Activated CD4-positive, alpha-beta T cell treated with anti-CD3 and anti-CD28 coated beads for 24 hours (primary cell): Measurements from ENCODE around the gene TMEM272.

ENCODE experiments used
- DNase-seq, 2 donors: peaks; one replicate each; pipeline ENCODE4 v3.0.0-alpha.2; 2020; ENCODE audit warnings: low read depth in 2 of 2

Gene TMEM272

DNA sequence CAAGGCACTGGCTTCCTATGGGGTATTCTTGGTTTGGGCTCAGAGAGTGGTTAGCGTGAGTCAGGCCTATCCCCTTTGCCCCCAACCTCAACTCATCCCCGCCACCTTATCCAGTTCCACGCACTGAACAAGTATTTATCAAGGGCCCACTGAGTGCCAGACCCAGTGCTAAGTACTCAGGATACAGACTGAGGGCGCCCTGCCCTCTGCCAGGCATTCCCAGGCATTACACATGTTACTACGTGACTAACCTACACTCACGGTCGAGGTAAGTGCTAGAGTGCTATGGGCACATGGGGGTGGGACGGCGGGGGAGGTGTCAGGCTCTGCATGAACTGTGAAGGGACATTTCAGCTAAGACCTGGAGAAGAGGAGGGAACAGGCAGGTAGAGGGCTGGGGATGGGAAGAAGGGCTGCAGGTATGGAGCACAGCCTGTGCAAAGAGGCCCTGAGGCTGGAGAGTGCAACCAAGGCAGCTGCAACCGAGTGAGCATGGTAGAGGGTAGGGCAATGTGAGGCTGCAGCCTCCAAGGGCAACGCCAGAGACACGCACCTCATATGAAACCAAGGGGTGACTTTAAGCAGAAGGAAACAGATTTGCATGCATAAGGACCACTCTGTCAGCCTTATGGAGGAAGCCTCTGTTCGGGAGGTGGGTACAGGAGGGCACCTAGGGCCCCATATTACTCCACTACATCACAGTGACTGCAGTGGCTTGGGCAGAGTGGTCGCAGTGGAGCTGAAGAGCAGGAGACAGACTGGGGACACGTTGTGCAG, 63.5 kb downstream of the TMEM272 start:
- no peak for DNase-seq

DNA sequence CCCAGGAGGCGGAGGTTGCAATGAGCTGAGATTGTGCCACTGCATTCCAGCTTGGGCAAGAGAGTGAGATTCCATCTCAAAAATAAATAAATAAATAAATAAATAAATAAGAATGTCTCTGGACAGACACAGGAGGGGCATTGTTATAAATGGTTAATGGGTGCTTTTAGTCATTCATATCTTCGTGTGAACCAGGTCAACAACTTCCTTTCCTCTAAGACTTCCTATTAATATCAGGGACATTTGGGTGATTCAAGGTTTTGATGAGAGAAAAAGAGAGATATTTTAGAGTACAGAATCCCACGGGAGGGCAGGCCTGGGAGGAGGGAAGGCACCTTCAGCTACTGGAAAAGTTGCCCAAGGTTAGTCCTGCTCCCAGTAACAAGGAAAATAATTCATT, 64.9 kb downstream of the TMEM272 start:
- DNase-seq, result no peak

DNA sequence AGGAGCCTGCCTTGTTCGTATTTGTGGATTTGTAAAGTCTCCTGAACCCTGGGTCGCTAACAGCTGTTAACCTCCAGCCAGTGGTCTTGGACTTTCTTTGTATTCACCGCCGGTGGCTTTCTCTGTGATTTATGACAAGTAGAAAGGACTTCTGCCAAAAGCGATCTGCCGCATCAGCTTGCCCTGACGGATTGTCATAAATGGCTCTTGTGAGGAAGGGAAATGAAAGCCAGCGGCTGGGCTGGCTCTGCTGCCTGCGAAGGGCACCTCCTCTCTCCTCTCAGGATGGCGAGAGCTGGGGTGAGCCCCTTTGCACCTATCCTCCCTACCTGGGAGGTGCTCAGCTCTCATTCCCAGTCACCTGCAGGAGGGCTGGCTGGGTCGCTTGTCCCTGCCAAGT, 66.6 kb downstream of the TMEM272 start:
- no peak for DNase-seq

DNA sequence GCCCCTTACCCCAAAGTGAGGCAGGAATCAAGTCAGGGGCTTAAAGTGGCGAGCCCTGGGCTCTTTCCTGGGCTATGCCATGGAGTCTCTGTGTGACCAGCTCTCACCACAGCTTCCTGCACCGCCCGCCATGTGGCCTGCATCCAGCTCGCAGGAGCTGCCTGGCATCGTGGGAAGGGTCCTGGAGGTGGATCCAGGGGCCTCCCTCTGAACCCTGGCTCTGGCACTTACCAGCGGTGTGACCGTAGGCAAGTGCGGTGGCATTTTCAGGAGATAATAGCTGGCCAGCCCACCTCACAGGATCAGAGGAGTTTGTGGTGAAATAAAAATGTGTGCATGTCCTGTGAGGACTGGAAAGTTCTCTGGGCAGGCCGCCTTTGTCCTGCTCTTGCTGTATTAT, 67.1 kb downstream of the TMEM272 start:
- no peak for DNase-seq

DNA sequence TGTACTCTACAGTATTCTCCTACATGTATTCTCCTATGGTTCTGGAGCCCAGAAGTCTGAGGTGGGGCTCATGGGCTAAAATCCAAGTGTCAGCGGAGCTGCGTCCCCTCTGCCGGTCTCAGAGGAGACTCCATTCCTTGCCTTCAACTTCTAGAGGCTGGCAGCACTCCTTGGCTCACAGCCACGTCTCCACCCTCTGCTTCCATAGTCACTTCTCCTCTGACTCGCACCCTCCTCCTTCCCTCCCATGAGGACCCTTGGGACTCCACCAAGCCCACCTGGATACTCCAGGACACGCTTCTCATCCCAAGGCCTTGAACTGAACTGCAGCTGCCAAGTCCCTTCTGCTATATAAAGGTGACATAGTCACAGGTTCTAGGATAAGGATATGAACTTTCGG, 68.8 kb downstream of the TMEM272 start:
- DNase-seq, result no peak

DNA sequence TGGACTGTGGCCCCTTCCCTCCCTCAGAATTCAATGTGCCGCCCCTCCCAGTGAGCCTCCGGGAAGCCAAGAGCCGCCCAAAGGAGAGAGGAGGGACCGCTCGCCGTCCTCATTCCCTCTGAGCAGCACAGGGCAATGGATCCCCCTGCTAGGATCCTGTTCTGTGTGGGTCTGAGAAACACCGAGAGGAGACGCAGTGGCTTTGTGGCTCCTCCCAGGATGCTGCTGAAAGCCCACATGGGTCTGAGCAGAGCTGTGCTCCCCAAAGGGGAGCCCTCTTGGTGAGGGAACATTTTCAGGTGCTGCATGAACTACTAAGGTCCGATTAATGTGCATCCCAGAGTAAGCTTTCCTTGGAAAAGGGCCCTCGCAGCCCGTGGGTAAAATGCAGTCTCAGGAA, 71.5 kb downstream of the TMEM272 start:
- DNase-seq, result no peak

DNA sequence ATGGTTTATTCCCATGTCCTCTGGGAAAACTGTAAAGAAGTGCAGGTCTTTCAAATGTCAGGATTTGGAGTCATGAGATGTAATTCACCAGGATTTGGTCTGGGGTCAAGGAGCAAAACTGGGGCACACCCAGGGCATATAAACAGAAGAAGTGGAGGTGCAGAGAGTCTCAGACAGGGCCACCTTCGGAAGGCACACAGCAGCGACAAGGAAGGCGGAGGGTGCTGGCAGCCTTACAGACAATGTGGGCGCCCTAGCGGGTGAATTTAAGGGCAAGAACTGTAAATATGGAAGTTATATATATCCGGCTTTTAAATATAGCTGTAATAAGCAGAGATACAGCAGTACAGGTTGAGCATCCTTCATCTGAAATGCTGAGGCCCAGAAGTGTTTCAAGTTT, 72.2 kb downstream of the TMEM272 start:
- no peak for DNase-seq

DNA sequence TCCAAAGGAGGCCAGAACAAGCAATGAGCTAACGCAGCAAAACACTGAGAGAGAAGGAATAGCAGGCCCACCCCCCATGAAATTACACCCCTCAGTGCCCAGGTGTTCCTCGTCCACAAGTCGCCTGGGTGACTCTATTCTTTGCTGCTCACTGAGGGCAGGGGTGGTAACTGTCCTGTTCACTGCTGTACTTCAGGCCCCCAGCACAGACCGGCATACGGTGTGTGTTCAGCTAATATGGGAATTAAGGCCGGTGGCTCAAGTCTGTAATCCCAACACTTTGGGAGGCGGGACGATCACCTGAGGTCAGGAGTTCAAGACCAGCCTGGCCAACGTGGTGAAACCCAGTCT, 72.9 kb downstream of the TMEM272 start:
- no peak for DNase-seq

DNA sequence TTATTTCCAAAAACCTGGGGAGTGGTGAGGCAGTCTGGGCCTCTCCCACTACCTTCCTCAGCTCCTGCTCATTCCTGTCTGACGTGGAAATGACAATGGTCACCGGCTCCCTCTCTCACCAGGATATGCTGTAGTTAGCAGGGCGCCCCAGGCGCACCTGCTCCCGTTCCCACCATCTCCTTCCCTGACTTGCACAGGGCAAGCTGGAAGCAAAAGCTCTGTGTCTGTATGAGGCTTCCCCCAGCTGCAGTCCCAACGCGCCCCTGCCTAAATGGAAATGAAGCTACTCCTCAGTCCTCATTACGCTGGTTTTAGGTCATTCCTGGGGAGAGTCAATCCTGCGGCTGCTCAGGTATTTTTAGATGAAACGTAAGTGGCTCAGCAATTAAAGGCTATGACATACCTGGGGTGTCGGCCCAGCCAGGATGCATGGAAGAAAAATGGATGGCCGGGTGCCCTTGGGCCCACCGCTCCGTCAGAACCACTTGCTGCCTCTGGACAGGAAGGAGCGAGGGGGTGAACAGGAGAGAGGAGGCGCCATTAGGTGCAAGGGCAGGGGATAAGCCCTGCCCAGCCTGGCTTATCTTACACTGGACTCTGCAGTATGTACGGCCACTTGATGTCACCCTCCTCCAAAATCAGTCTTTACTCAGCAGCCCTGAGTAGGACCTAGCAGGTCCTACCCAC, 73.4 kb downstream of the TMEM272 start:
- no peak for DNase-seq

DNA sequence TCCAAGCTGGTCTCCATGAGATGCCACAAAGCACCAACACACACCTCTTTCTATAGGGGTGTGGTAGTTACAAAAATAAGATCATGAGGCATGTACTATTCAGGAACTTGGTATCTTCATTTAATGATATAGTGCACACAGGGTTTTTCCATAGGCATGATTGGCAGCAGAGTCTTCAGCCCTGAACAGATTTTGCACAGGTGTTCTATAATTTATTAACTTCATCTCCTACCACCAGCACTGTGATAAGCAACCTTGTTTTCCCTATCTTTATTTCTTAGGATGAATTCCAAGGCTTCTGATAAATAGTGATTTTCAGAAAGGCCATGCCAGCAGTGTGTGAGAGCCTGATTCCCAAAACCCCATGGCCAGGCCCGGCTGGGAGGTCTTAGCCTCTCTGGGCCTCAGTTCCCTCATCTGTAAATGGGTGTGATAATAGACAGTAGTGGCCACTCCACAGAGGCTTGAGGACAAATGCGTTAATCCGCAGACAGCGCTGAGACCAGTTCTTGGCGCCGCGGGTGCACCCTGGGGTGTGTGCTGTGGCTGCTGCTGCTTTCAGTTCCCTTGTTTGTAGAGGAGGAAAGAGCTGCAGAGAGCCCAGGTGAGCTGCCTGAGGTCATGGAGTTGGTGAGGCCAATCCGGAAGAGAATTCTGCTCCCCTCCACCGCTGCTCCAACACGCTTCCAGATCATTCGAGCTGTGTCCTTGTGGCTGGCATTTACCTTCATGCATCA, 74.1 kb downstream of the TMEM272 start:
- no peak for DNase-seq

DNA sequence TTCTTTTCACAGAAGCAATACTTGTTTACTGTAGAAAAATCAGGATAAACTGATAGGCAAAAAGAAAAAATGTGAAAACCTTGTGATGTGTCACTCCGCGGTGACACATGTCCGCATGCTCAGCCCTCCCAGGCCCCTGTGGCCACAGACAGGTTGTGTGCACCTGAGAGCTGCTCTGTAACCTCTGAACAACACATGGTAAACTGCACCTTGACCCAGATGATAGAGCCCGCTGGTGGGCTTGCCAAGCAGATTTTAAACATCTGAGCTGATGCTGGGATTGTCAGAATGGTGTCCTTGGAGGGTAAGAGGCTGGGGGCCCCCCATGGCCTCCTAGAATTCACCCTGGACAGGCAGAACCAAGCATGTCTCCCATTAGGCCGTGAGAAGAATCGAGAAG, 74.8 kb downstream of the TMEM272 start:
- DNase-seq, result no peak

DNA sequence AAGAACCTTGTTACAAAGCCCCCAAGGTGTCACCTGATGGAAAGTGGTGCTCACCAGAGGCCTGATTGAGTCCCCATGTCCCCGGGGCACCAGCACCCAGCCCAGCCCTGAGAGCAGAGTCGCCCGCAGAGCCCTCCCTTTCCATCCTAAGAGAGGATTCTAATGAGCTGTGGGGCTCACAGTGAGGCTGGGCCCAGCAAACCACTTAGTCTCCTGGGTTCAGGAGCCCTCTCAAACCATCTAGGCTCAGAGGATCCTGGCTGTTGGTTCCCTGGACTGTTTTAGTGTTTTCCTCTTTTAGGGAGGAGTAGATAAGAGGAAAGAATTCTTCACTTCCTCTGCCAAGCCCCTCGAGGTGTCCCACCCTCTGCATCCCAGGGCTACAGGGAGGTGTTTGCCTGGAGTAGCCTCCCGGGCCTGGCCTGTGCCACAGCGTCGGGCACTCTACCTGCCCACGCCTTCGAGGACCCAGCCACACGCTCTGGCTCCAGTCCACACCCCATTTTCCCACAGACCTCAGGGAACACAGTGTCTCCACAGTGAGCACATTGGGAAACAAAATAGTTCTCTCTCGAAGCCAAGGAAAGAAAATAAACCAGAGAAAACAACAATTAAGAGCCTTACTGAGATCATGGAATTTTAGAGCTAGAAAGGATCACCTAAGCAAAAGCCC, 75.4 kb downstream of the TMEM272 start:
- no peak for DNase-seq

DNA sequence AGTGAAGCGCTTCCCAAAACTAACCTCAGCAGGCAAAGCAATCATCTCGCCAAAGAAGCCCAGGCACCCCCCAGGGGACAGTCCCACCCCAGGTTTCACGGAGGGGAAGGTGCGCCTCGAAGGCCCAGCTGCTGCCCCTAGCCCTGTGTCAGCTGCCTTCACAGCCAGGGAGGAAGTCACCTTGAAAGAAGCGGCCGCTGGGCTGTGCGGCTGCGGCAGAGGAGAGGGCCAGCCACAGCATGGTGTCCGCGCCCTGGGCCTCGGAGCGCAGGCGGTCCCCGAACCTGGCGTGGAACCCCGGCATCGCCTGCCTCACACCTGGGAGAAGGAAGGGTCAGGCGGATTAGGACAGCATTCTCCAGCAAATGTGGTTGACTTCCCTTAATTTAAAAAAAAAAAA, 76.0 kb downstream of the TMEM272 start:
- no peak for DNase-seq

DNA sequence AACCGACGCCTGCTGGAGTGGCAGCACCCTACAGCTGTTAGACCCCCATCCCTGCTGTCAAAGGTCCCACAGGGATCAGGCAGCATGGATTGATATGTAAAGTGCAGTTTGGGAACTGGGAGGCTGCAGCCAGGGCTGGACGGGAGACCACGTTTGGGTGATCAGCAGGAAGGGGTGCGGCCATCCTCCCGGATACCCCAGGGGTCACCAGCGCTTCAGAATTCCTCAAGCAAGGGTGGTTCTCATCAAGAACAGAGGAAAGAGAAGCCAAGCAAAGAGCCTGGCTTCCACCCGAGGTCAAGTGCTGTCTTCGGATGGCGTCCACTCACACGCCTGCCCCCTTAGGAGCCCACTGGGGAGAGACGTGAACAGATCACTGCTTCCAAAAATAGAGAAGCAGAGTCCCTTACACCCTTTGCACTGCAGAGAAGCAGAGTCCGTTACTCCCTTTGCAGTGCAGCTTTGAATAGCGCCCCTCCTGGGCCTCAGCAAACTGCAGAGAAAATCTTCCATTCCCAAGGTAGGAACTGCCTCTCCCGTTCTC, 76.5 kb downstream of the TMEM272 start:
- DNase-seq, result no peak

DNA sequence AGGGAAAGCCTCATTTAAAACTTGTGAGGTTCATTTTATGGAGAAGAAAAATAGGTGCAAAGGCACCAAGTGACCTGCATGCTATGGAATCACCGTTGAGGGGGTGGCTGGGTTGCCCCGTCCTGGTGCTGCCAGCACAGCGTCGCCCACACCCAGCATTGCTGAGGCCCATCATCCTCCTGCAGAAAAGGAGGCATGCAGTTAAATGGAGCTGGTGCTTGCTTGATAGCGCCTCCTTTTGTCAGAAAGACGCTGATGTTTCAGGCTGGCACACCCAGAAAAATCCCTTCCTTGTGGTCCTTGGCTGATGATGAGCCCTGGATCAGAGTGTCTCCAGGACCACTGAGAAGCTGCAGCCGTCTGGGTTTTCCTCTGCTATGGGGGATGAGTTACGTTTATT, 77.9 kb downstream of the TMEM272 start:
- no peak for DNase-seq

DNA sequence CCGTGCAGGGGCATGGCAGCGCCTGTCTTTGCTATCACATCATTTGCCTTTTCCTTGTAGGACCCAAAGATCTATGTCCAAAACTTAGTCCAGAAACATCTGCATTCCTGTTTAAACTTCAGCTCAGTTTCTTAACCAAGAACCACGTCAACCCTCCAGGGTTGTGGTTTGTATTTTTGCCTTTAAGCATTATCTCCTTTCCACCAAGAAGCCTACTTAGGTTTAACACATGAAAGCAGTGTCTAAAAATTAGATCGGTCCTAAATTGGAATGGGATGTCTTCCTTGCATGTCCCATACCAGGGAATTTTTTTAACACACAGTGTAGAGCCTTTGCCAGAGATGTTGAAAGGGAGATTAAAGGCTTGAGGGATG, 79.8 kb downstream of the TMEM272 start:
- DNase-seq, result no peak

DNA sequence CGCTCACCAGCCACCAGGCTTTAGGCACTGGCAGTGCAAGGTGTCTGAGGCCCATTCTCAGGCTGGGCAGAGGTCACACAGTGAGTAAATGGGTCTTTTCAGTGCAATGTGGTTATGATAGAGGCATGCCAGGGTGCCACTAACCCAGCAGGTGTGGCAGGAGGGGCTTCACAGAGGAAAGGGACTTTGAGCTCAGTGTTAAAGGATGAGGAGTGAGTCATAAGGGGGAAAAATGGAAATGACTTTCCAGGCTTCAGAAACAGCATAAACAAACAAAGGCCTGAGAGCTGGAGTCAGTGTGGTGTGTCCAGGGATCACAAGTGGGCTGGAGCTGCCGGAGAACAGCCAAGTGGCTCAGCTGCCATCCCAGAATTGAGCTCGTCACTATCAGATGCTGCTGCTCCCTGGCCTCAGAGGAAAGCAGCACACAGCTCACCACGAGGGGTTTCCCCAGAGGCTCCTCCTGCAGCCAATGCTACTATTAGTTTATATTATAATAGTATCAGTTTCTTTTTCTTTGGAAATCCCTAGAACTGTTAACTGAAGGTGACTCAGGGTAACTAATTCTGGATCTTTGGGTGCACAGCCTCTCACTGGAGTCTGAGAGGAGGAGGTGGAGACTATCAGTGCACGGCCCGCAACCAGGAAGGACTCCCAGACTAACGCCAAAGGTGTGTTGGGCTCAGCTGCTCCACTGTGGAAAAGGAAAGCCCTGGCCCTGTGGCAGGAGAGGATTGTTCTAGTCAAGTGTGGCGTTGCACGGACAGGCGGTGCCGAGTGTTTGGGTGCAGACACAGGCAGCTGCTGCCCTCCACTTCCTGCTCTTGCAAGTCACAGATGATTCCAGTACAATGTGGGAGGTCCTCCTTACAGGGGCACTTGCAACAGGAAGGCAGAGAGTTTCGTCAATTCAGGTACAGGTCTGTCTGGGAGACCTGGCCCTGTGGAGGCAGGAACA, 80.5 kb downstream of the TMEM272 start:
- peak; percentile 49 to 57 for DNase-seq

DNA sequence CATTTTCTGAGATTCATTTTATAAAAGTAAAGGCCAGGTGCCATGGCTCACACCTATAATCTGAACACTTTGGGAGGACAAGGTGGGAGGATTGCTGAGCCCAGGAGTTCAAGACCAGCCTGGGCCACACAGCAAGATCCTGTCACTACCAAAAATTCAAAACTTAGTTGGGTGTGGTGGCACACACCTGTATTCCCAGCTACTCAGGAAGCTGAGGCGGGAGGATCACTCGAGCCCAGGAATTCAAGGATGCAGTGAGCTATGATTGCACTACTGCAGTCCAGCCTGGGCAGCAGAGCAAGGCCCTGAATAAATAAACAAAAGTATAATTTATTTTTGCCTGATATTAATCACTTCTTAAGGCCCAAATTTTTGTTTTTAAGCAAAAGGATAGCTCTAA, 81.5 kb downstream of the TMEM272 start:
- no peak for DNase-seq
